ENCODE results near the gene HOXB6. TPM values are rescaled to one million over a fixed set of nuclear protein-coding genes. Genes with fewer than 3 reads are reported as not detected.
A peak's percentile ranks its signal among the peaks of the same experiment; 100 is the strongest.

The HOXB6 gene
- polyA plus RNA-seq, 1 donor: 0.80 TPM

DNA sequence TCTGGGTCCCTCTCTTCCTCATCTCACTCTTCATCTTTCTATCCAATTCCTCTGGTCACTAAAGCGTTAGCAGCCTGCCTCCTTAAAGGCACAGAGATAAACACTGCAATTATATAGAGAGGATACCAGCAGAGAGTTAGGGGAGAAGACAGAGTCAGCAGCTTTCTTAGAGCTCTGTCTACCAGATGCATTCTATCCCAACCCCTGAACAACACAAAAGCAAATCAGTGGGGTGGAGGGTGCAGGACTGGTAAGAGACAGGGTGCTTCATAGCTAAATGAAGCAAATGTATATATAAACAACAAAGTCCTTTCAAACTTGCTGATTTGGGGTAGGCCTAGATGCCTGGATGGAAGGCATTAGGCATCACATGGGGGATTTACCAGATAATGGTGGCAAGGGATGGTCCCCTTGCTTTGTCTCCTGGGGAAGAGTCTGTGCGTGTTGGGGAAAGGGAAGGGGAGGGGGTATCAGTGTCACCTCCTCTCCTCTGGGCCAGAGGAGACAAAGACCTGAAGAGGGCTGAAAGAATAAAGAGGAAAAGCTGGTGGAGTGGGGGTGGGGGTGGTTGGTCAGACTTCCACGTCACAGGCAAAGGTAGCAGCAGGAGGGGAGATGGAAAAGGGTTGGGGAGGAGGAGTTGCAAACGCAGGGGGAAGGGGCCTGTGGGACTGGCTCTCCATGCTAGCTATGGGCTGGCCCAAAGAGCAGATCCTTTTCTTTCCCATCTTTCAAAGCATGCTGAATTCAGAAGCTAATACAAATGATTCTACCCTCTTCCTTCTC lies 38.7 kb downstream of the HOXB6 start:
- no peak for DNase-seq (ENCODE audit: low read depth)

- DNase-seq (ENCODE audit: low read depth): no peak
Observed at GRCh38 chr17:48565022-48565554, 39.7 kb downstream of the HOXB6 start.

DNA sequence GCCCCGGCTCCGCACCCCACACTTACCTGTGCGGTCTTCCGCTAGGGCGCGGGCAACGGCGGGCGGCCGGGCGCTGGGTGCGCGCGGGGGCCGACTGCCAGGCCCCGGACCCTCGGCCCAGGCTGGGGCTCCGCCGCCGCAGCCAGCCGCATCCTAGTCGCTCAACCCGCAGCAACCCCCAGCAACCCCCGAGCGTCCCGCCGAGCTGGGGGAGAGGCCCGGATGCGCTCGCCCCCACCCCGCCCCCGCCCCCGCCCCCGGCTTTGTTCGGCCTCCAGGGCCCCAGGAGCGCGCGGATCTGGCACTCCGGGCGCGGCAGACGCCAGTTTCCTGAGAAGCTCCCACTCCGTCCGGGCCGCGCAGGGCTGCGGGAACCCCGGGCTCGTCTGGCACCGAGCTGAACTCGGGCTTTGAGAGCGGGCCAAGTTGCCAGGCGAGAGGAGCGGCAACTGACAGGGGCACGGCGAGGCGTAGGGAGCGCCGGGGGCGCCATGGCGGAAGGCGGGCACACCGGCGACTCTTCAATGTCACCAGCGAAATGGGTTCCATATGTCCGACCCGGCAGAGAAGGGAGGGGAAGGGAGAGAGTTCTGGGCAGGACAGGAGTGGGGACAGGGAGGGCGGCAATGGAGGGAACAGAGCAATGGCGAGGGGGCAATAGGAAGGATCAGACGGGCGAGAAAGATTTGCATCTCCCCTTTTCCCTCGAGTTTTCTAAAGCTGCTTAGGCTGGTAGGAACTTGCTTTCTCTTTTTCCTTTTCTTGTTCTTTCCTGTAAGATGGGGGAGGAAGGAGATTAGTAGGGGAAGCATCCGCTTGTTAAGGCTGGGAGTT lies 40.4 kb downstream of the HOXB6 start:
- DNase-seq (ENCODE audit: low read depth): no peak

DNA sequence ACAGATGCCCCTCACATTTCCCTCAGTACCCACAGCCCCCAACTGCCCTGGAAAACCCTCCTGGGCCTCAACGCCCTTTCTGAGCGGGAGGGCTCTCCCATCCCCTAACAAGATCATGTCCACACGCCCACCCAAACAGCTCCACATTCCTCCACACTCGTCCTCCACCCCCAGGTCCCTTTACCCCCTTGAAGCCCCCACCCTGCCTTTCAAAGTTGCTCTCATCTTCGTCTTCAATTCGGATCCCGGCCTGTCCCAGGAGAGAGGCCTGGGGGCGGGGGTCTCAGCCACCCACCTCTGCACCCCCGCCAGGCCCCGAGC lies 41.0 kb downstream of the HOXB6 start:
- DNase-seq (ENCODE audit: low read depth): no peak

GRCh38 chr17:48563385-48563838 lies 41.4 kb downstream of the HOXB6 start:
- DNase-seq (ENCODE audit: low read depth): no peak

DNA sequence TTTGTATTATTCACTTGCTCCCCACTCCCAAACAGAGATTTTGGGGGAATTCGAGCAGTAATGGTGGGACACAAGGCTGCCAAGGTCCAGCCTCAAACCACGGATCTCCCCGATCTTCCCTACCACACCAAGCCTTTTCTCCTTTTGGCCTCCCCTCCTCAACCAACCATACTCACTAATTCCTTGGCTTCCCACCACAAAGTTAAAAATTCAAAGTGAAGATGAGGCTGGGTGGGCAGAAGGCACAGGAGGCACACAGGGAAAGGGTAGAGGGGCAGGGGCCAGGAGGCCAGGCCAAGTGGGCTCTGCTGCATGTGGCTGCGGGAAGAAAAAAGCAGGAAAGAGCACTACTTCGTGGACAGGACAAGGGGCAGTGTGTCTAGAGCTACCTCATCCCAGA lies 41.9 kb downstream of the HOXB6 start:
- DNase-seq (ENCODE audit: low read depth): no peak

GRCh38 chr17:48561884-48562810 lies 42.6 kb downstream of the HOXB6 start:
- DNase-seq (ENCODE audit: low read depth): no peak

DNA sequence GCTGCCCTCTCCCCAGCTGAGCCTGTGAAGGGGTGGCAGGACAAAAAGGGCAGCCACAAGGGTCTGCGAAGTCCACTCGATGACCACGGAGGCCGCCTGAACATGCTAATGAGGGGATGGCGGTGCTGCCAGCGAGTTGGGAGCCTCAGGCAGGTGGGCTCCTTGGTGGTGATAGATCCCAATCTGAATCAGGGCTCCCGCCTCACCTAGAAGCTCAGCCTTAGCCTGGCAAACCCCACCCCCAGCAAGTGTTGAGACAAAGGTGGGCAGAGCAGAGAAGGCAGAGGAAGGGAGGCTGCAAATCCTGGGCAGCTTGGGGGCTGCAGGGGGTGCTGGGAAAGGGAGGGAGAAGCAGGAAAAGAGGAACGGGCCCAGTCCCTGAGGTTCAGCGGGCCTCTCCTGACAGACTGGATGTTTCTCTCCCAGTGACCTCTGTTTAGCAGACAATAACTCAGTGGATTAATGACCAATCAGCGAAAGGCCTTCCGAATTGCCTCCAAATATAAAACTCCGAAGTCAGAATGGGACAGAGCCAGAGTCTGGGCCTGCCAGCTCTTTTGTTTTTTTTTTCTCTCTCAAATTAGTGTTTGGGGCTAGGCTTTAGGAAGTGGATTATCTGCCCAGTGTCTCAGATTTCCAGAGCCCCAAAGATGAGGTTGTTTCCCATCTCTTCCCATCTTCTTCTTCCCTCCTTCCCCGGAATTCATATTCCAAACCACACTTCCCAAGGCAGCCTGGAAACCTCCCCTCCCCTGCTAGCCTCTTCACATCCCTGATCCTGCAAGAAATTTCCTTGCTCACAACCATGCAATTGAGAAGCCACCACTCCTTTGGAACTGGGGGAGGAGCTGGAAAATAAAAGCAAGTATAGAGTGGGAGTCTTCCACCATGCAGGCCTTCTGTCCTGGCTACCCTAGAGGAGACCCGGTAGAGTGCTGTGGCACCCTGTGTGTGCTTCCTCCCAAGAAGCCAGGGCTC lies 44.7 kb downstream of the HOXB6 start:
- DNase-seq (ENCODE audit: low read depth): no peak

DNA sequence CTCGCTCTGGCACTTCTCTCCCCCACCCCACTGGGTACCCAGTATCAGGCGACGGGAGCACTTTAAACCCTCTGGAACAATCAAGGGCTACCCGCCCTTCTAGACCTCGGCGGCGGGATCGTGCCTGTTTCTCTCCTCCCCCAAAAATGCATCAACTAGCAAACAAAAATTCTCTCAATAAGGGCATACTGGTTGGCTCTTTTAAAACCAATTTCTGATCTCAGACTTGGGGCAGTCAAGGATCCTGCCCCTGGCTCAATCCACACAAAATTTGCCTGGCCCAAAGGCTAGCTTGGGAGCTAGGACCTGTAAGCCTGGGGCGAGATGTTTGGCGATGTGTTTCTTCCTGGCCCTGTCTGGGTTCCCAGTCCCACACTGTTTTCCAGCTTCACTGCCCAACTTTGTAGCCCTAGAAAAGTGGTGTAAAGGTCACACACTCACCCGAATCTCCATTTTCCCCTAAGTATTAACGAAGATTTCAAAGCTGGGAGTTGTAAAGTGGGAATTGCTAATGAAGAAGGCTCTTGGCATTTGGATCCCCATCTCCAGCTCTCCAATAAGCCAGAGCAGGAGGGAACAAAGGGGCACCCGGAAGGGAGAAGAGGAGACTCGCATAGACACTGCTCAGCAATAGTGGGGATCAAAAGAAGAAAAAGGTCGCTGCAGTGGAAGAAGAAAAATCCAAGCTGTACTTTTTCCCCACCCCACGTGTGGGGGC lies 45.5 kb downstream of the HOXB6 start:
- DNase-seq (ENCODE audit: low read depth): no peak

GRCh38 chr17:48558831-48559121 lies 46.0 kb downstream of the HOXB6 start:
- no peak for DNase-seq (ENCODE audit: low read depth)

GRCh38 chr17:48558057-48558830 lies 46.5 kb downstream of the HOXB6 start:
- no peak for DNase-seq (ENCODE audit: low read depth)

DNA sequence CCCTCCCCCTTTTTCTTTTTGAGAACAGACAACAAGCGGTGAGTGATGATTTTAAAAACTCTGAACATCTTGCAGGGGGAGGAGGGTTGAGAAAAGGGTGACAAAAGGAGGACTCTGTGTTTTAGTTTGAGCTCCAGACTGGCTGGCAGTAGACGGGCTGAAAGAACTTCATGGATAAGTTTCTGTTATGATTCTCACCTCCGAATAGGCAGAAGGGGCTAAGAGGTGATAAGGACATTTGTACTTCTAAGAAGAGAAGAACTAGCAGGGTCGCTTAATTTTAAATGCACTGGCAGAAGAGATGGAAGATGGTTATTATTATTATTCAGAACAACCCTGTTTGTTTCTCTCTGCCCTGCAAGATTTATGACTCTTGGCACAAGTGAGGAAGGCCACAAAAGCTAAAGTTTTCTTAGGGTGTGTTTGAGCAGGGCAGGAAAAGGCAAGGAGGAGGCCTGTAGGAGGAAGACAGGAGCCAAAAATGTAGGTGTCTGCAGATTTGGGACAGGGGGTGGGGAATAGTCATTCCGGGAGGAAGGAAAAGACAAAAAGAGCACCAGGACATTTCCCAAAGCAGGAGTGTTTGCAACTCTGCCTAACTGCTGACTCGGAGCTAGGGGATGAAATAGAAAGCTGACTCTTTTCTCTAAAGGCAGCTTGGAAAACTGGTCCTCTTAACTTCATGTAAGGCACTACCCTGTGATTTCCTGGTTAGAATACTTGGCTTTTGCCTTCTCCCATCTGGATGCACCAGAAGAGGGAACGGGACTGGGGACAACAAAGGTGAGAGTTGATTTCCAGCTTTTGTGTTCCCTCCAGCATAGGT lies 48.0 kb downstream of the HOXB6 start:
- no peak for DNase-seq (ENCODE audit: low read depth)

DNA sequence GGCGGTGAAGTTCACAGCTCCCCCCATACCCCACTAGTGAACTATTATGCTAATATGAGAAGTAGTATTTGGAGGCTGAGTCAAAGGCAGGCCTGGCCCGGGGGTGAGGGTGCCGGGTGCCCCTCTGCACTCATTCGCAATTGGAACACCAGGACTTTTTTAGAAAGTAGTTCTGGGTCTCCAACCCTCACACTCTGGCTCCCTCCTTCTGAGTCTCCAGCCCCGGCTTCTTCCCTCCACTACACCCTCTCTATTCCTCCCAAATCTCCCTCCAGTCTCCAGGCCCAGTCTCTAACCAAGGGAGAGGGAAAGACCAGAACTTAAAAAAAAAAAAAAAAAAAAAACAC lies 48.6 kb downstream of the HOXB6 start:
- no peak for DNase-seq (ENCODE audit: low read depth)

DNA sequence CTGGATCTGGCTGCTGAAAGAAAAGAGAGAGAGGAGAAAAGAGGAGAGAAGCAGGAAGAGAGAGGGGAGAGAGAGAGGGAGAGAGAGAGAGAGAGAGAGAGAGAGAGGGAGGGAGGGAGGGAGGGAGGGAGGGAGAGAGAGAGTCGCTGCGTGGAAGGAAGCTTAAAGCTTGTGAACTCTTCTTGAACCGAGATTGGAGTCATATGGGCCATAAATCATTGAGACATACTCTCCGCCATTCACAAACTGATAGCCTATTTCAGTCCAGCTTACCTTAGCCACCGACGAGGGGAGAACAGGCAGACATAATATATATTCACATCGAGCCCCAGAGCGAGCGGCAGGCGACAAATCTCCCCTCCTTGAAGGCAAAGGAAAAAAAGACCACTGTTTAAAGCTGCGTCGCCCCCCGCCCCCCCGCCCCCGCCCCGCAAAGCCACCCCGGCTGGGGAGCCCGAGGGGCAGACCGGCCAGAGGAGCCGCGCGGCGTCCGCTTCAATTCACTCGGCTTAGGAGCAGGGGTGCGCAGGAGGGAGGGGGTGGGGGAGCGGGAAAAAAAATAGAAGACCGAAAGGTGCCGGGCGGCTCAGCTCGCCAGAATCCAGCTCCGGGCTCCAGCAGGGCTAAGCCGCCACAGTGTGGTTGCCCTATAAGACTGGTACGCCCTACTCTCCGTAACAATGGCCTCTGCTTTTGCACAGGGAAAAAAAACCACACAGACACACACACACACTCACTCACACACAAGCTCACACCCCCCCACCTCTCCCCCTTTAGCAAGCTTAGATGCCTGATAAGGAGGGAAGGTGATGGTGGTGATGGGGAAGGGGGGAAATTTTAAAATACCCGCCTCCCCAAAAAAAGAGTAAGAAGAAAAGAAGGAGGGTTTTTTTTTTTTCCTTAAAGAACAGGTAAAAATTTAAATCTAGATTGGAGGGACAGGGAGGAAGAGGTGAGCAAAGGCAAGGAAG lies 49.2 kb downstream of the HOXB6 start:
- DNase-seq (ENCODE audit: low read depth): peak; percentile 78

- no peak for DNase-seq (ENCODE audit: low read depth)
Observed at GRCh38 chr17:48554412-48555257, 50.2 kb downstream of the HOXB6 start.

GRCh38 chr17:48553826-48554225 lies 51.0 kb downstream of the HOXB6 start:
- DNase-seq (ENCODE audit: low read depth): no peak
